Urinary bladder (tissue), 4 donors: ENCODE results near the gene ANXA9. TPM values are rescaled to one million over a fixed set of nuclear protein-coding genes. Genes with fewer than 3 reads are reported as not detected.

ENCODE experiments used
- DNase-seq: peaks from one replicate; pipeline ENCODE4 v3.0.0-alpha.2; 2015; ENCODE audit errors: extremely low spot score
- H3K27ac ChIP-seq: one replicate; pipeline ENCODE4 v1.5.1; 2013; ENCODE audit warnings: low read depth, mild to moderate bottlenecking, moderate library complexity
- H3K36me3 ChIP-seq: one replicate; pipeline ENCODE4 v1.6.1; 2013; ENCODE audit warnings: mild to moderate bottlenecking, moderate library complexity; ENCODE audit not compliant: insufficient read depth
- H3K4me1 ChIP-seq: one replicate; pipeline ENCODE4 v1.6.1; 2013; ENCODE audit warnings: mild to moderate bottlenecking, moderate library complexity; ENCODE audit not compliant: insufficient read depth
- H3K4me3 ChIP-seq: one replicate; pipeline ENCODE4 v1.5.1; 2013; ENCODE audit warnings: low read depth, low read length
- WGBS: extraction: QIAGEN DNeasy Blood & Tissue Kit; methylation state at CpG from one replicate; pipeline ENCODE4 v1.1.7; 2013; 5-methylcytosine and 5-hydroxymethylcytosine counted together
- polyA plus RNA-seq: library from polyadenylated mRNA; stranded (reverse); fragments of 200-250 nt; gene quantifications from one replicate; pipeline ENCODE4 v1.2.3, GENCODE V29; 2013
- small RNA-seq: library from RNA; depleted of rRNA; stranded (forward); fragments of <200 nt; gene quantifications from one replicate; pipeline ENCODE3, GENCODE V24; 2014
- total RNA-seq: library from RNA; depleted of rRNA; stranded (reverse); fragments of >200 nt; gene quantifications from one replicate; pipeline ENCODE4 v1.2.3, GENCODE V29; 2014
- donor health status: healthy with polysubstance abuse.
- donor health status: healthy.

The ANXA9 gene
- total and polyA plus RNA-seq, 2 donors, result 0.95 to 5.2 TPM

DNA sequence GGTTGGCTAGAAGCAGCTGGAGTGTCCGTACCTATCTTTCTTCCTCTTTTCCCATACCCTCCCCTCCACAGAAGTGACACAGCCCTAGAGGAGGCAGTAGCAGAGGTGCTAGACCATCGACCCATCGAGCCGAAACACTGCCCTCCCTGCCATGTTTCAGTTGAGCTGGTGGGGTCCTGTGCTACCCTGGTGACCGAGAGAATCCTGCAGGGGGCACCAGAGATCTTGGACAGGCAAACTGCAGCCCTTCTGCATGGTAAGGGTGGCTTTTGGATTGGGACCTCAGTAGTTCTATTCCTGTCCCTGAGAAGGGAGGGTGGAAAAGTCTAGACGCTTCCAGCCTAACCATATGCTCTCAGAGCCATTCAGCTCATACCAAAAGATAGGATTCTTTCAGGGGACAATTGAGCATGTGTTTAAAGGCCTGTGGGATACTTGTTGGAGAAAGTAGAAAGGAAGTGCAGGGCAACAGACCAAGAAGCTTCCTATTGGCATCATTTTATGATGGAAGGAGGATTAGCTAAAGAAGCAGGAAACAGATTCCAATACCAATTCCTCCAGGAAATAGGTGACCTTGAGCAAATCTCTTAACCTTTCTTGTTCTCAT lies 42.6 kb downstream of the ANXA9 start:
- Histone ChIP-seq H3K4me1 (no peaks in the 10 kb centered on the region), H3K27ac (no peak overlapping the region), H3K4me3 (no peak overlapping the region), H3K36me3 (peaks cover 2% of the 10 kb centered on the region)
- DNase-seq, result no peak
- 25% methylated on average over 6 of the region's 6 CpGs for WGBS

DNA sequence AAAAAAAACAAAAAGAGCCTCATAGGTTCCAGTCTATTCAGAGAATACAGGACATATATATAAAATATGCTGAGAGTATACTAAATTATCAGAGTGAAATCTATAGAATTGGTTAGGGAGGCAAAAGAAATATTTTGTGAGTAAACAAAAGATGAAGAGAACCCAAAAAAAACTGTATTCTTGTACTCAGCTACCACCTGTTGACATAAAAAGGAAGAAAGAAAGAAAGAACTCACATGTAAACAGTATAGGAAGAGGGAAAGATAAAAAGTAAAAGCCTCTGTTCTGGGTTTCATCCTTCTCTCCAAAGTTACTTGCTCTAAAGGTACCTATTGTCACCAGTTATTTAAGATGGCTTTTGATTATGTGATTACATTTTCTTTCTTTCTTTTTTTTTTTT lies 44.4 kb downstream of the ANXA9 start:
- H3K36me3 ChIP-seq, result no peaks in the 10 kb centered on the region
- H3K27ac ChIP-seq, result no peak overlapping the region
- no peak for DNase-seq
- H3K4me3 ChIP-seq, result no peak overlapping the region
- H3K4me1 ChIP-seq, result no peaks in the 10 kb centered on the region

DNA sequence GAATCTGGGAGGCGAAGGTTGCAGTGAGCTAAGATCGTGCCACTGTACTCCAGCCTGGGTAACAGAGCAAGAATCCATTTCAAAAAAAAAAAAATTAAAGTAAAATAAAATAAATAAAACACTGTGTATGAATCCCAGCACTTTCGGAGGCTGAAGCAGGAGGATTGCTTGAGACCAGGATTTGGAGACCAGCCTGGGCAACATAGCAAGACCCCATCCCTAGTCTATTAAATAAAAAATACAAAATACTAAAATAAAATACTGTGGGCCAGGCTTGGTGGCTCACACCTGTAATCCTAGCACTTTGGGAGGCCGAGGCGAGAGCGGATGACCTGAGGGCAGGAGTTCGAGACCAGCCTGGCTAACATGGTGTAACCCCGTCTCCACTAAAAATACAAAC lies 50.1 kb downstream of the ANXA9 start:
- no peak for DNase-seq
- H3K27ac ChIP-seq, result no peak overlapping the region
- no peaks in the 10 kb centered on the region for H3K4me1 ChIP-seq
- 98% methylated on average over 8 of the region's 8 CpGs for WGBS
- H3K4me3 ChIP-seq, result no peak overlapping the region
- peaks cover 4% of the 10 kb centered on the region for H3K36me3 ChIP-seq

DNA sequence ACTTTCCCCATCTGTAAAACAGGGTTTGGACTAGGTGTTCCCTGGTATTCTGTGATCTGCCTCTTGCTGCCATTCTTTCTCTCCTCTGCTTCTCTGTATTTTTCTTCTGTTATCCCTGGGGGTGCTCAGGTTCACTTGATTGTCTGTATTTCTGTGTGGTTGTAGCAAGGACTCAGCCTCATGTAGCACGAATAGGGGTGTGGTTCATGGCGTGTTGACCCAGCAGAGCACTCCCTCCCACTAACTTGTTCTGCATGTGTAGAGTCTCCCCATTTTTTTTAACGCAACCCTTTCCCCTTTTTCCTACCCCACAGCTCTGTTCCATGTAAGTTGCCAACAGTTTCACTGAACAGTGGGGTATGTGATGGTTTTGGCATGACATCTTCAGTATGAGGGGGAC lies 53.1 kb downstream of the ANXA9 start:
- no peak overlapping the region for H3K4me3 ChIP-seq
- peaks cover 4% of the 10 kb centered on the region for H3K36me3 ChIP-seq
- H3K27ac ChIP-seq, result no peak overlapping the region
- H3K4me1 ChIP-seq, result no peaks in the 10 kb centered on the region
- no peak for DNase-seq
- 94% methylated on average over 3 of the region's 3 CpGs for WGBS

DNA sequence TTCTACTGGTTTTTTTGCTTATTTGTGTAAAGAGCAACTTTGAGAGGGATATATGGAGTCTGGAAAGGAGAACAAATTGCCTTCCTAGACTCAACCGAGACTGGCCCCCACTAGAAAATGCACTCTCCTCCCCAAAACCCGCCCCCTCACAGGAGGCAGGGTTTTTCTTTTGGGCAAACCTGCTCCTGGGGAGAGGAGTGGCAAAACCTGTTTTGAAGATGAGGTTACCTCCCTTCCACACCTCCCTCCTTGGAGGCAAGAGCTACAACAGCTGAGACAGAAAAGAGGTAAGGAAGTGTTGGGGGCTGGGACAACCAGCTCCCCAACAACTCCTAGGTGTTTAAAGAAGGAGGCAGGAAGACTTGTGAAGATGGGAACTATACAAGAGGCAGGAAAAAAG lies 54.3 kb downstream of the ANXA9 start, which contains the start of gene BNIPL:
Gene BNIPL, plus strand, starts transcription at position 231 of the 400 bp plus-strand sequence. Its CDS starts 140 bp downstream, at position 371.
- H3K4me3 ChIP-seq, result no peak within 1 kb of the TSS
- 58% methylated on average over 2 of the region's 2 CpGs for WGBS
- H3K36me3 ChIP-seq, result peaks cover 4% of the 10 kb centered on the region
- no peaks in the 10 kb centered on the region for H3K4me1 ChIP-seq
- H3K27ac ChIP-seq, result no peak within 1 kb of the TSS
- no peak for DNase-seq

DNA sequence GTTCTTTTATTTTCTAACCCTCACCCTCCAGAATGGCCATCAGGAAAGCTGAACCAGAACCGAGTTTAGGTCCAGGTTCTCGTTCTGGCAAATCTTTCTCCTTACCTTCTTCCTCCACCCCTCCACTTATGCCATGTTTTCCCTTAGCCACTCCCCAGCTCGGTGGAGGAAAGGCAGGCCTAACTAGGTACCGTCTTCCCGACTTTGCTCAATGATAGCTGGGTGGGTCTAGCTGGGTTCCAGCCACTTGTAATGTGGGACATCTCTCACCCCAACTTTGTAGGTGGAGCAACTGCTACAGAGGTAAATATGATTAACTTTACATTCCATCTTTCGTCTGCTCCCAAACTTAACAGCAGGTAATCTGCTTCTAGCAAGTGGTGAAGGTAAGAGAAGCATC lies 54.9 kb downstream of the ANXA9 start:
- Histone ChIP-seq H3K36me3 (peaks cover 4% of the 10 kb centered on the region), H3K4me1 (no peaks in the 10 kb centered on the region), H3K27ac (no peak overlapping the region), H3K4me3 (no peak overlapping the region)
- no peak for DNase-seq
- 70% methylated on average over 6 of the region's 6 CpGs for WGBS

DNA sequence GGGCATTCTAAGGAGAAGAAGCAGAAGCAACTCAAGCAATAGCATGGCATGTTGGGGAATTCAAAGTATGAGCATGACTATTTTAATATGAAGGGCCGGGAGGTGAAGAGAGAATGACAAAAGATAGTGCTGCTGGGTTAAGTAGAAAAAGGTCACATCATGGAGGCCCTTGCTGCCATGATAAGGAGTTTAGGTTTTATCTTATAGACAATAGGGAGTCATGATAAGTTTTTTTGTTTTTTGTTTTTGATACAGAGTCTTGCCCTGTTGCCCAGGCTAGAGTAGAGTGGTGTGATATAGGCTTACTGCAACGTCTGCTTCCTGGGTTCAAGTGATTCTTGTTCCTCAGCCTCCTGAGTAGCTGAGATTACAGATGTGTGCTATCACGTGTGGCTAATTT lies 57.4 kb downstream of the ANXA9 start:
- no peak for DNase-seq
- 80% methylated on average over 3 of the region's 3 CpGs for WGBS
- Histone ChIP-seq H3K27ac (no peak overlapping the region), H3K4me1 (no peaks in the 10 kb centered on the region), H3K4me3 (no peak overlapping the region), H3K36me3 (peaks cover 2% of the 10 kb centered on the region)

DNA sequence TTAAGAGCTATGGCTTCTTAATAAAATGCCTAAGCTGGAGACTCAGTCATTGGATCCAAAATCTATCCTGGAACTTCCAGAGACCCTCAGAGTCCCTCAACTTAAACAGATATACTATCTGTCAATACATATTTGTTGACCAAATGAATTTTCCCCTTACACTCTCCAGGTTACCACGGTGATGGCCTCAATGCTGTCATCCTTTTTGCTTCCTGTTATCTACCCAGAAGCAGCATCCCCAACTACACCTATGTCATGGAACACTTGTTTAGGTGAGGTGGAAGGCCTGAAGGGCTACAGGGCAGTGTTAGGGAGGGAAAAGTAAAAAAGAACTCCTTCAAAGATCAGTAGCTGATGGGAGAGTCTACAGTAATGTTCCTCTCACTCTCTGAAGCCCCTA lies 61.1 kb downstream of the ANXA9 start:
- Histone ChIP-seq H3K36me3 (no peaks in the 10 kb centered on the region), H3K4me3 (no peak overlapping the region), H3K27ac (no peak overlapping the region), H3K4me1 (no peaks in the 10 kb centered on the region)
- DNase-seq, result no peak
- whole genome bisulfite sequencing, result 90% methylated on average over 1 of the region's 1 CpG

Small RNA genes within 50 kb of the gene (small RNA-seq; reads per million reads assigned to genes)
- gene RNU6-884P, result not detected

Other genes starting within 250 kb of the ANXA9 start
- gene CTSS, start 216.5 kb upstream of the ANXA9 start, total RNA-seq, result 44.8 TPM
- gene CTSS, start 216.5 kb upstream of the ANXA9 start, polyA plus RNA-seq, result 58.2 TPM
- 161 TPM for gene CTSK, start 174.0 kb upstream of the ANXA9 start, total RNA-seq
- 97.9 TPM for gene CTSK, start 174.0 kb upstream of the ANXA9 start, polyA plus RNA-seq
- gene ARNT, start 105.7 kb upstream of the ANXA9 start, total RNA-seq, result 62.9 TPM
- gene ARNT, start 105.7 kb upstream of the ANXA9 start, polyA plus RNA-seq, result 32.1 TPM
- gene CTXND2, start 95.2 kb upstream of the ANXA9 start, total RNA-seq, result not detected
- gene CTXND2, start 95.2 kb upstream of the ANXA9 start, polyA plus RNA-seq, result not detected
- gene SETDB1, start 55.9 kb upstream of the ANXA9 start, total RNA-seq, result 47.6 TPM
- 21.0 TPM for gene SETDB1, start 55.9 kb upstream of the ANXA9 start, polyA plus RNA-seq
- gene CERS2, start 7.5 kb upstream of the ANXA9 start, total RNA-seq, result 75.1 TPM
- gene CERS2, start 7.5 kb upstream of the ANXA9 start, polyA plus RNA-seq, result 131 TPM
- 19.7 TPM for gene MINDY1, start 24.6 kb downstream of the ANXA9 start, total RNA-seq
- 19.6 TPM for gene MINDY1, start 24.6 kb downstream of the ANXA9 start, polyA plus RNA-seq
- gene PRUNE1, start 26.2 kb downstream of the ANXA9 start, total RNA-seq, result 19.1 TPM
- 23.5 TPM for gene PRUNE1, start 26.2 kb downstream of the ANXA9 start, polyA plus RNA-seq
- 10.9 TPM for gene BNIPL, start 54.3 kb downstream of the ANXA9 start, total RNA-seq
- 1.9 TPM for gene BNIPL, start 54.3 kb downstream of the ANXA9 start, polyA plus RNA-seq
- gene C1orf56, start 65.5 kb downstream of the ANXA9 start, total RNA-seq, result 1.4 TPM
- 9.4 TPM for gene C1orf56, start 65.5 kb downstream of the ANXA9 start, polyA plus RNA-seq
- gene CDC42SE1, start 77.3 kb downstream of the ANXA9 start, total RNA-seq, result 47.2 TPM
- gene CDC42SE1, start 77.3 kb downstream of the ANXA9 start, polyA plus RNA-seq, result 62.1 TPM
- gene MLLT11, start 78.1 kb downstream of the ANXA9 start, total RNA-seq, result 4.8 TPM
- gene MLLT11, start 78.1 kb downstream of the ANXA9 start, polyA plus RNA-seq, result 4.9 TPM
- gene GABPB2, start 88.5 kb downstream of the ANXA9 start, total RNA-seq, result 16.9 TPM
- gene GABPB2, start 88.5 kb downstream of the ANXA9 start, polyA plus RNA-seq, result 6.4 TPM
- 10.4 TPM for gene SEMA6C, start 164.3 kb downstream of the ANXA9 start, total RNA-seq
- gene SEMA6C, start 164.3 kb downstream of the ANXA9 start, polyA plus RNA-seq, result 13.7 TPM
- 4.0 TPM for gene TNFAIP8L2, start 174.4 kb downstream of the ANXA9 start, total RNA-seq
- gene TNFAIP8L2, start 174.4 kb downstream of the ANXA9 start, polyA plus RNA-seq, result 5.4 TPM
- 6.8 TPM for gene LYSMD1, start 183.6 kb downstream of the ANXA9 start, total RNA-seq
- 14.0 TPM for gene LYSMD1, start 183.6 kb downstream of the ANXA9 start, polyA plus RNA-seq
- 22.4 TPM for gene SCNM1, start 183.9 kb downstream of the ANXA9 start, total RNA-seq
- gene SCNM1, start 183.9 kb downstream of the ANXA9 start, polyA plus RNA-seq, result 49.5 TPM
- 2.3 TPM for gene TMOD4, start 193.7 kb downstream of the ANXA9 start, total RNA-seq
- gene TMOD4, start 193.7 kb downstream of the ANXA9 start, polyA plus RNA-seq, result 0.76 TPM
- gene VPS72, start 207.9 kb downstream of the ANXA9 start, total RNA-seq, result 32.1 TPM
- 44.4 TPM for gene VPS72, start 207.9 kb downstream of the ANXA9 start, polyA plus RNA-seq
- gene PIP5K1A, start 216.3 kb downstream of the ANXA9 start, total RNA-seq, result 77.0 TPM
- 22.1 TPM for gene PIP5K1A, start 216.3 kb downstream of the ANXA9 start, polyA plus RNA-seq